ENCODE data around the gene LPP. TPM values are rescaled to one million over a fixed set of nuclear protein-coding genes. Genes with fewer than 3 reads are reported as not detected.

LPP gene
- total and polyA plus RNA-seq, 9 of the 15 experiments (the other 6 are each of a cell fraction or from before 2014, with no cell fraction given), result 0.07 to 0.18 TPM; not detected in 7

DNA sequence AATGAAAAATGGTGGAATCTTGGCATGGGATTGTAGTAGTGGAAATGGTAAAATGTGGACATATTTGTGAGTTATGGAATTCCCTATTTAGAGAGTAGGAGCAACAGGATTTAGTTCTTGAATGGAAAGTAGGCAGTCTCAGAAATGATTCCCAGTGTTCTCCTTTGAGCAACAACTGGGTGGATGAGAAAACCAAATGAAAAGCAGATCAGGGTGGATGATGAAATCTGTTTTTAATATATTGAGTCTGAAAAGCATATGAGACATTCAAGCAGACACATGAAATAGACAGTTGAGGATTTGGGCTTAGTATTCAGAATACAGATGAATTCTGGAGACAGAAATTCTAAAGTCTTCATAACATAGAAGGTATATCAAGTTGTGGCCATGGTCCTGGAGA, 451.3 kb downstream of the LPP start:
- H3K36me3 ChIP-seq (ENCODE audit: control insufficient read depth, insufficient read depth, low read length), result no peaks in the 10 kb centered on the region
- ChIA-PET POLR2A (no interaction called here), CTCF (ENCODE audit: low intra/inter-chr PET ratio) (no interaction called here)
- FAIRE-seq (no peak), ATAC-seq (no peak), DNase-seq (ENCODE audit: extremely low read depth in 1 of 4, low spot score in 3 of 4) (no peak)
- in situ Hi-C loops (cut with MboI) (no loop called here), intact Hi-C loops (cut with micrococcal nuclease) (no loop called here)
- TF ChIP-seq POLR2AphosphoS2 (IDR thresholded peaks at IDR 0.05; ENCODE audit: low read length) (no peak), ETS2 (tag; IDR thresholded peaks at IDR 0.05; ENCODE audit: borderline replicate concordance, poor library complexity, severe bottlenecking) (no peak), ARID3B (CRISPR knock-in tag; IDR thresholded peaks at IDR 0.05; ENCODE audit: borderline replicate concordance) (no peak), BACH1 (tag; IDR thresholded peaks at IDR 0.05) (no peak)
- H2AFZ ChIP-seq (ENCODE audit: low read depth, low read length), result no peak overlapping the region
- no TSS peak for BruUV-seq (replicated peaks)
- H3K9me1 ChIP-seq (ENCODE audit: control insufficient read depth, insufficient read depth, low read length), result no peaks in the 10 kb centered on the region
- no peak overlapping the region for H3K27ac ChIP-seq (ENCODE audit: extremely low read depth, low read depth, low read length)
- H3K27me3 ChIP-seq (ENCODE audit: control insufficient read depth in 2 of 2, insufficient read depth in 2 of 2, low read length in 2 of 2), result no peaks in the 10 kb centered on the region
- H3K79me2 ChIP-seq (ENCODE audit: control insufficient read depth, insufficient read depth, low read length), result no peaks in the 10 kb centered on the region
- no peaks in the 10 kb centered on the region for H4K20me1 ChIP-seq (replicated peaks; ENCODE audit: control insufficient read depth, insufficient read depth, low read length)
- H3K9ac ChIP-seq (ENCODE audit: insufficient read depth in 1 of 2, low read depth in 2 of 2, low read length in 2 of 2), result no peak overlapping the region
- no peaks in the 10 kb centered on the region for H3K9me3 ChIP-seq (replicated peaks; ENCODE audit: control insufficient read depth, insufficient read depth, low read depth, low read length)
- H3K4me1 ChIP-seq (replicated peaks in 1 of 2; ENCODE audit: control insufficient read depth in 2 of 2, insufficient read depth in 2 of 2, low read length in 2 of 2), result no peaks in the 10 kb centered on the region
- H3K4me3 ChIP-seq, result no peak overlapping the region
- no peak overlapping the region for H3K4me2 ChIP-seq (ENCODE audit: insufficient read depth, low read length)

DNA sequence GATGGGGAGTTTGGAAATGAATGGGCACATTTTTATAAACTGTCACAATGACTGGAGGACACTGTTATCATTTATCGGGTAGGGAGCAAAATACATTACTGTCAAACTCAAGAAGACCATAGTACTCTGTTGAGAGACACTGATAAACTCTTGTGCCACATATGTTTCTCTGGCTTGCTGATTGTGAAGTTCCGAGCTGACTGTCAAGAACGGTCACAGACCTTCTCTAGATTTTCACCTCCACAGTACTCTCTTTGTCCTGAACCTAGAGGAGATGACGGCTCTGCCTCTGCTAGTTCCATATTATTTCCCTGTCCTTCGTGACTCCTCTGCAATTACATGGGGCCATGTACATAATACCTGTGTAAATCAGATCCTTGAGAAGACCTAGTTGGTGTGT, 451.9 kb downstream of the LPP start:
- Histone ChIP-seq H3K4me3 (no peak overlapping the region), H3K79me2 (ENCODE audit: control insufficient read depth, insufficient read depth, low read length) (no peaks in the 10 kb centered on the region), H3K9ac (ENCODE audit: insufficient read depth in 1 of 2, low read depth in 2 of 2, low read length in 2 of 2) (no peak overlapping the region), H3K9me1 (ENCODE audit: control insufficient read depth, insufficient read depth, low read length) (no peaks in the 10 kb centered on the region), H3K4me2 (ENCODE audit: insufficient read depth, low read length) (no peak overlapping the region), H2AFZ (ENCODE audit: low read depth, low read length) (no peak overlapping the region), H4K20me1 (replicated peaks; ENCODE audit: control insufficient read depth, insufficient read depth, low read length) (no peaks in the 10 kb centered on the region), H3K27ac (ENCODE audit: extremely low read depth, low read depth, low read length) (no peak overlapping the region), H3K27me3 (ENCODE audit: control insufficient read depth in 2 of 2, insufficient read depth in 2 of 2, low read length in 2 of 2) (no peaks in the 10 kb centered on the region), H3K9me3 (replicated peaks; ENCODE audit: control insufficient read depth, insufficient read depth, low read depth, low read length) (no peaks in the 10 kb centered on the region), H3K36me3 (ENCODE audit: control insufficient read depth, insufficient read depth, low read length) (no peaks in the 10 kb centered on the region), H3K4me1 (replicated peaks in 1 of 2; ENCODE audit: control insufficient read depth in 2 of 2, insufficient read depth in 2 of 2, low read length in 2 of 2) (no peaks in the 10 kb centered on the region)
- ChIA-PET CTCF (ENCODE audit: low intra/inter-chr PET ratio) (no interaction called here), POLR2A (no interaction called here)
- intact Hi-C loops (cut with micrococcal nuclease) (no loop called here), in situ Hi-C loops (cut with MboI) (no loop called here)
- DNase-seq (ENCODE audit: extremely low read depth in 1 of 4, low spot score in 3 of 4), result no peak
- no peak for FAIRE-seq
- no TSS peak for BruUV-seq (replicated peaks)
- no peak for TF ChIP-seq PTRF (tag; IDR thresholded peaks at IDR 0.05)
- no peak for TF ChIP-seq BRD4 (IDR thresholded peaks at IDR 0.05)
- TF ChIP-seq, protein P1, sequence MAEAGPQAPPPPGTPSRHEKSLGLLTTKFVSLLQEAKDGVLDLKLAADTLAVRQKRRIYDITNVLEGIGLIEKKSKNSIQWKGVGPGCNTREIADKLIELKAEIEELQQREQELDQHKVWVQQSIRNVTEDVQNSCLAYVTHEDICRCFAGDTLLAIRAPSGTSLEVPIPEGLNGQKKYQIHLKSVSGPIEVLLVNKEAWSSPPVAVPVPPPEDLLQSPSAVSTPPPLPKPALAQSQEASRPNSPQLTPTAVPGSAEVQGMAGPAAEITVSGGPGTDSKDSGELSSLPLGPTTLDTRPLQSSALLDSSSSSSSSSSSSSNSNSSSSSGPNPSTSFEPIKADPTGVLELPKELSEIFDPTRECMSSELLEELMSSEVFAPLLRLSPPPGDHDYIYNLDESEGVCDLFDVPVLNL (CRISPR knock-in tag; IDR thresholded peaks at IDR 0.05; ENCODE audit: low read depth), result no peak
- no peak for TF ChIP-seq LARP7 (IDR thresholded peaks at IDR 0.05)
- no peak for ATAC-seq
- 1% methylated on average over 5 of the region's 5 CpGs for WGBS (ENCODE audit: insufficient coverage, low coverage, missing lambda C conversion rate)

Measured in K562 (cell line).